NB4 (cell line): Measurements from ENCODE around the gene FRRS1L.
A peak's percentile ranks its signal among the peaks of the same experiment; 100 is the strongest.

Experiments
- DNase-seq: peaks from one replicate; pipeline ENCODE4 v3.0.0; 2010; ENCODE audit warnings: low read depth
- H3K4me3 ChIP-seq: one replicate; pipeline ENCODE4 v1.5.1; 2011; ENCODE audit warnings: mild to moderate bottlenecking, low read depth, low read length, moderate library complexity
- MYC ChIP-seq: IDR thresholded peaks from 2 replicates; pipeline ENCODE4 v1.6.1; 2011; ENCODE audit warnings: low read depth, low read length
- POLR2A ChIP-seq: IDR thresholded peaks from 2 replicates; pipeline ENCODE4 v1.6.1; 2011; ENCODE audit warnings: mild to moderate bottlenecking; ENCODE audit not compliant: insufficient read length; ENCODE audit errors: extremely low read depth
- TF ChIP-seq, protein P1 (sequence below): IDR thresholded peaks from 2 replicates; pipeline ENCODE4 v1.6.1; 2011; ENCODE audit warnings: low read depth, low read length
- TF ChIP-seq, protein P2 (sequence below): IDR thresholded peaks from one replicate; pipeline ENCODE4 v1.5.1; 2012; ENCODE audit warnings: low read depth, low read length

FRRS1L gene

DNA sequence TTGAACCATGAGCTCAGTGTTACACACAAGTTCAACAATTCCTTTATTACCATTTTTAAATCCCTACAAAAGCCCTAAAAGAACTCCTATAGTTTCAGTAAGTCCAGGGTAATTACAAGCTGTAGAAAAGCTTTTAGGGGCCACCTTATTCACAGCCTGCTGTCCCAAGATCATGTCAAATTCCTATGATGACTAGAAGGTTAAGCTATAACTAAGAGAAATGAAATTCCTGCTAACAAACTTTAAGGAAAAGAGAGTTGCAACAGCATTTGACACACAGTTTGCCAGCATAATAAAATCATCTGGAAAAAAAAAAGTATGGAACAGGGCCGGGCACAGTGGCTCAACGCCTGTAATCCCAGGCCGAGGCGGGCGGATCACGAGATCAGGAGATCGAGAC lies 78.8 kb downstream of the FRRS1L start:
- no peak for DNase-seq
- no peak overlapping the region for H3K4me3 ChIP-seq
- TF ChIP-seq MYC: no peak
- no peak for TF ChIP-seq POLR2A
- TF ChIP-seq, protein P1, sequence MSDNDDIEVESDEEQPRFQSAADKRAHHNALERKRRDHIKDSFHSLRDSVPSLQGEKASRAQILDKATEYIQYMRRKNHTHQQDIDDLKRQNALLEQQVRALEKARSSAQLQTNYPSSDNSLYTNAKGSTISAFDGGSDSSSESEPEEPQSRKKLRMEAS: no peak
- TF ChIP-seq, protein P2, sequence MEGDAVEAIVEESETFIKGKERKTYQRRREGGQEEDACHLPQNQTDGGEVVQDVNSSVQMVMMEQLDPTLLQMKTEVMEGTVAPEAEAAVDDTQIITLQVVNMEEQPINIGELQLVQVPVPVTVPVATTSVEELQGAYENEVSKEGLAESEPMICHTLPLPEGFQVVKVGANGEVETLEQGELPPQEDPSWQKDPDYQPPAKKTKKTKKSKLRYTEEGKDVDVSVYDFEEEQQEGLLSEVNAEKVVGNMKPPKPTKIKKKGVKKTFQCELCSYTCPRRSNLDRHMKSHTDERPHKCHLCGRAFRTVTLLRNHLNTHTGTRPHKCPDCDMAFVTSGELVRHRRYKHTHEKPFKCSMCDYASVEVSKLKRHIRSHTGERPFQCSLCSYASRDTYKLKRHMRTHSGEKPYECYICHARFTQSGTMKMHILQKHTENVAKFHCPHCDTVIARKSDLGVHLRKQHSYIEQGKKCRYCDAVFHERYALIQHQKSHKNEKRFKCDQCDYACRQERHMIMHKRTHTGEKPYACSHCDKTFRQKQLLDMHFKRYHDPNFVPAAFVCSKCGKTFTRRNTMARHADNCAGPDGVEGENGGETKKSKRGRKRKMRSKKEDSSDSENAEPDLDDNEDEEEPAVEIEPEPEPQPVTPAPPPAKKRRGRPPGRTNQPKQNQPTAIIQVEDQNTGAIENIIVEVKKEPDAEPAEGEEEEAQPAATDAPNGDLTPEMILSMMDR: no peak

DNA sequence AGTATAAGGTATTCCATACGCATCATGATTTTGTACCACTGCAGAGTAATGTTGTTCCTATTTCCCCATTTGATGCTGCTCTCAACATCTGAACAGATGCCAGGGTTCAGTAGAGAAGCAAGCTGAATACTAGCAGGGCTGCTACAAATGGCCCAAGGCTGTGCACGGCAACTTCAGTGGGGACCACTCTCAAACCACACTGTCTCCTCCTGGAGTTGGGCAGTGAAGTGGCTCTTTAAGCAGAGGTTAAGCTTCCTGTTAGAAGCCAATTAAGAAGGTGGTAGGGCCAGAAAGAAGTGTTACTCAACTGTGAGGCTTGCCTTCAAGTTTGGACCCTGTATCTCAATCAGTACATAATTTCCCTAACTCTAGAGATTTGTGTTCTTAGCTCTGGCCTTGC lies 79.3 kb downstream of the FRRS1L start:
- DNase-seq: no peak
- TF ChIP-seq, protein P2: no peak
- TF ChIP-seq MYC (no peak), POLR2A (no peak)
- TF ChIP-seq, protein P1: no peak
- H3K4me3 ChIP-seq: no peak overlapping the region

DNA sequence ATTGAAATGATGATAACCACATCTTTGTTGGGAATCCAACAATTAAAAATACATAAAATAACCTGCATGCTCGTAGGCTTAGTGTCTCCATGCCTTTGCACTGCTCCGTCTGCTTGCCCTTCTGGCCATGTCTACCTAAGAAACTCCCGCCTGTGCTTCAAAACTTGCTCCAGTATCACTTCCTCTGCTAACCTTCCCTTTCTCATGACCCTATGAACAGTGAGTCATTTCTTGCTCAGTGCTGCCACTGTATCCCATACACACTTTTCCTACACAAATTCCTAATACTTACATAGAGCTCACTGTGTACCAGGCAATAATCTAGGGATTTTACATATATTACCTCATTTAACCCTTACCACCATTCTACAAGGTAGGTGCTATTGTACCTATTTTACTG lies 80.8 kb downstream of the FRRS1L start:
- peak; percentile 27 for DNase-seq
- H3K4me3 ChIP-seq: no peak overlapping the region
- TF ChIP-seq MYC: no peak
- no peak for TF ChIP-seq POLR2A
- TF ChIP-seq, protein P1: no peak
- TF ChIP-seq, protein P2: no peak

DNA sequence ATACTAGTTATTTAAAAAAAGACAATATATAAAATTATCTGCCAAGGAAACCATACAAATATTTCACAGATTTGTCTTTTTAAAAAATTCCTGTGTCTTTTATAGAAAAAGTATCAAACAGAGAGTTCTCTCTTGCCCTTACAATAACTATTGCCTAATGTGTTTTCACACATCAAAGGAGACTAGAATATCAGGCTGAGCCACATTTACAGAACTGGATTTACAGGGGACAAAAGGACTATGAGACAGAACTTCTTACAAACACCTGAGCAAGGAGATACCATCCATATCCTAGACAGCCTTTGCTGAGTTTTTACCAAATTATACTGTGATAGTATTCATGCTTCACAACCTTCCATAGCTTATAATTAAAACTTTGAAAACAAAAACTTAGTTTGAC lies 81.5 kb downstream of the FRRS1L start:
- TF ChIP-seq POLR2A (no peak), MYC (no peak)
- TF ChIP-seq, protein P2: no peak
- no peak for DNase-seq
- no peak overlapping the region for H3K4me3 ChIP-seq

DNA sequence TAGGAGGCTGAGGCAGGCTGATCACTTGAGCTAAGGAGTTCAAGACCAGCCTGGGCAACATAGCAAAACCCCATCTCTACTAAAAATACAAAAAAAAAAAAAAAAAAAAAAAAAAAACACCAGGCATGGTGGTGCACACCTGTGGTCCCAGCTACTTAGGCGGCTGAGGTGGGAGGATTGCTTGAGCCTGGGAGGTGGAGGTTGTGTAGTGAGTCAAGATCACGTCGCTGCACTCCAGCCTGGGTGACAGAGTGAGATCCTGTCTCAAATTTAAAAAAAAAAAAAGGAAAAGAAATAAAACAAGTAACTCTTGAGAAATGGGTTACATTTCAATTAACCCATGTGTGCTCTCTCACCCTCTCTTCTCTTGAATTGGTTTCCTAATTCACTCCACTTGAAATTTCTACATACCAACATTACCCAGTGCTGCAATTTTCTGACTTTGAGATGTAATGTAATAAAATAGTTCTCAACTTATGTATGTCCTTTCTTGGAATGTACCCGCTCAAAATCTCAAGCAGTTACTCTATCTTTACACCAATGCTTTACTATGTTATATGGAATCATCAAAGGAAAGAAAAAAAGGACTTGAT lies 83.1 kb downstream of the FRRS1L start:
- DNase-seq: no peak
- TF ChIP-seq, protein P1: no peak
- TF ChIP-seq MYC (no peak), POLR2A (no peak)
- TF ChIP-seq, protein P2: no peak
- no peak overlapping the region for H3K4me3 ChIP-seq

DNA sequence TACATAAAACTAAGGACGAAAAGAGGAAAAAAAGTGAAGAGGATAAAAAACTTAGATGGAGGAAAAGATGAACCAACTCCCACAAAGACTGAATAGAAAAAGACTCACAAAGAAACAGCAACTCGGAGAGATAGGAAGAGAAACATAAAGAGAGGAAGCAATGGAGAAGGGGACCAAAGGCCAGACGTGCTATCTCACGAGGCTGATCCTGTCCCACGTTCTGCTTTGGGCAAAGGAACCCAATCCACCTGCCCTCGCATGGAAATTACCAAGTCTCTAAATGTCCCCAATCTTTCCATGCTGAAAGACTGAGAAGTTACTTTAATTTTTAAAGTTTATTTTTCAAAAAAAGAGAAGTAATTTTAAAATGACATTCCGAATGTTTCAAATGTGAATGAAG lies 83.9 kb downstream of the FRRS1L start:
- TF ChIP-seq POLR2A: no peak
- TF ChIP-seq MYC: no peak
- TF ChIP-seq, protein P1: no peak
- TF ChIP-seq, protein P2: no peak
- no peak for DNase-seq
- no peak overlapping the region for H3K4me3 ChIP-seq
